ENCODE data around the gene SLC39A11.
A peak's percentile ranks its signal among the peaks of the same experiment; 100 is the strongest.

Gene SLC39A11

GRCh38 chr17:72970246-72970645 lies 122.2 kb downstream of the SLC39A11 start:
- DNase-seq, result peak in 6 of 42 donors; percentile 21 to 55 (median 45)
- intact Hi-C loops (cut with DNase I), result loop anchor here (10.0 kb wide), 1 partner anchor 235 kb away; no protein-coding TSS in a partner anchor

DNA sequence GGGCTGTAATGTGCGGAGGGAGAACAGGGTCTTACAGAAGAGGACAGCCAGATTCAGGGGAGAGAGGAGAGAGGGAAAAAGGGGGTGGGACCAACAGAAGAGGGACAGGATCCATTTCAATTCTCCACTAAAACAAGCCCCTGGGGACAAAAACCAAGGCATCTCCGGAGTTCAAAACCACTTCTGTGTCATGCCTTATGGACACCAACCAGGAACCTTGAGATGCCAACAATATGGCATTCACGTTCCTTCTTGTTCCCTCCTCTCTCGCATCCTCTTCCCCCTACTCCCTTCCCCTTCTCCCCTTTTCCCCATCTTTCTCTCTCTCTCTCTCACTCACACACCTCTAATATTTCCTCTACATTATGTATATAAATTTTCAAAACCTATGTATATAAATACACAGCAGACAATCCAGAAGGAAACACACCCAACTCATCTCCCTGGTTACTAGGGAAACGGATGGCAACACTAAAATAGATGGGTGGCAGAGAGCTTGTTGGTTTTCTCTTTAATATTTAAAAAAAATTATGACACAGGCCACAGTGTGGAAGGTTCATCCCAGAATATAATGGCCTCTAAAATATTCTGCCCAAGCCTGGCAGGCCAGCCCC lies 123.1 kb downstream of the SLC39A11 start:
- intact Hi-C loops (cut with DNase I), result no loop called here
- peak in 1 of 42 donors; percentile 29 for DNase-seq

DNA sequence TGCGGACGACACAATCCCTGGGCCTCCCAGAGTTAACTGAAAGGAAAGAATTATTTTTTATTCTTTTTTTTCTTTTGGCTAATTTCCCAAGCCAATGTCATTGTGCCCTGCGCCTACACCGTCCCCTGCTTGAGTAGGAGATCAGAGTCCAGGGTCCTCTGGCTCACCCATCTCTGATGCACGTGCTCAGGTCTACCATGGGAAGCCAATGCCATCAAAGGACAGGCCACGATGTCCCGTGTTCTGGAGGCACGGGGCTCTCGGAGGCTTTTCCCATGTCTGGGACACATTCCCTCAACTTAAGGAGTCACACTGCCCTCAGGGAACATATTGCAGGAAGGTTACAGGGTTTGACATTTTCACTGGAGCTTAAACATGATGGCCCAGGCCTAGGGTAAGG lies 123.7 kb downstream of the SLC39A11 start:
- intact Hi-C loops (cut with DNase I), result no loop called here
- DNase-seq, result no peak

DNA sequence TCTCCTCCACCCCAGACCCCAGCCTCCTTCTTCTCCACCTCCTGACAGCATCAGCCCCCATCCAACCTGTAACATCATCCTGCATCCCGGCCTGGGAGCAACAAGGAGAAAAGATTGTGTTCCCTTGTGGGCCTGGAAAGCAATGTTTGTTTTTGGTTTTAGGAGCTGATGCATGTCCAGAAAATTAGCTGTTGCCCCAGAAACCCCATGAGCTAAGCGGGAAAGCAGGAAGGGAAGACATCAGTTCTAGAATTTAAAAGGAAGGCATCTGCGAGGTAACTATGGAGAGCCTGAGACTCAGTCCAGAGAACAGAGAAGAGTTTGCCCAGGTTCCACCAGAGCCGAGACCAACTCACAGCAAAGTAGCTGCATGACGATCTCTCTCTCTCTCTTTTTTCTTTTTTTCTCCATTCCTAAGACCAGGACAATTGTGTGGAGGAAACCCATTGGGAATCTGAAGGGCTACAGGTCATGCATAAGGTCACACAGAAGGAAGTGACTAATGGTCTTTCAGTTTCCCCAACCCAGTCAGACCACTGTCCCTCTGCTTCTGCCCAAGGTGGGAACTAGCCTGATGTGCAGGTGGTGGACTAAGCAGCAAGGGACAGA lies 124.4 kb downstream of the SLC39A11 start:
- peak in 2 of 42 donors; percentile 33 to 54 for DNase-seq
- intact Hi-C loops (cut with DNase I), result no loop called here

DNA sequence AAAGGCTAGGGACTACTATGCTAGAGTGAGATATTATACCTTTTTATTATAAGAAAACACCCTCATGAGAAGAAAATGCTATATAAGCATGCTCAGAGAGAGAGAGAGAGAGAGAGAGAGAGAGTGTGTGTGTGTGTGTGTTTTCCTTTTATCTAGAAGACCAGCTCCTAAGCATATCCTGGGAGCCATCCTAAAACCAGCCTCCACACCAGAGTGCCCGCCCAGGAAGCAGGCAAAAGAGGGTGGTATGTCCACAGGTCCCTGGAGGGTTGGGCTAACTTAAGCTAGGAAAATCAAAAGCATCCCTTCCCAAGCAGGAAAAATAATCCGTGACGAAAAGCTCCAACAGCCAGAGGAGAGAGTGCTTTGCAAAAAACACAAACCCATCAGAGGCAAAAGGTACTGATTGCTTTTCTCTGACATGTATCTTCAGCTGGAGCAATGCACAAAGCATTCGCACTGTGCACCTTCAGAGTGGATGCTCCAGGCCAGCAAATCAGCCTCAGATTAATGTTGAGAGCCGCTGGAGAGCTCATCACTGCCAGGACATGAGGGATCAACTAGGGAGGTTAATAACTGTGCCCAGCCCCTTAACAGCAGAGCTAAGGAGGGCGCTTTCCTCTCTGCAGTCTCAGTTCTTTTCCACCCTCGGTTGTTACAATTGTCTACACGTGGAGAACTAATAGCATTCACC lies 125.1 kb downstream of the SLC39A11 start:
- peak in 1 of 42 donors; percentile 11 for DNase-seq

DNA sequence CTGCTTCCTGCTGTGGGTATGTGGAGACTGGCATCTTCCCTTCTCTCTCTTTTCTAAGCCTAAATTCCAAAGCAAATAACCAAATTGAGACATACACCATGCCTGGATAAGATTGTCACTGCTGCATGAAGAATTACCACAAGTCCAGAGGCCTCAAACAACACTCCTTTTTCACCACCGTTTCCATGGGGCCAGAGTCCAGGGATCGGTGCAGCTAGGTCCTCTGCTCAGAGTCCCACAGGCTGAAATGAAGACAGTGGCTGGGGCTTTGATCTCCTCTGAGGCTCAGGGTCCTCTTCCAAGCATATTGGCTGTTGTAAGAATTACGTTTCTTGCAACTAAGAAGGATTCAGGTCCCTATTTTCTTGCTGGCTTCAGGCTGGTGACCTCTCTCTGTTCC lies 130.4 kb downstream of the SLC39A11 start:
- DNase-seq, result no peak
- intact Hi-C loops (cut with DNase I), result no loop called here

More for the DNA sequence above, 125.1 kb downstream of the SLC39A11 start:
- intact Hi-C loops (cut with DNase I), result no loop called here

GRCh38 chr17:72955391-72956140 lies 136.9 kb downstream of the SLC39A11 start:
- intact Hi-C loops (cut with DNase I), result no loop called here
- DNase-seq, result no peak

DNA sequence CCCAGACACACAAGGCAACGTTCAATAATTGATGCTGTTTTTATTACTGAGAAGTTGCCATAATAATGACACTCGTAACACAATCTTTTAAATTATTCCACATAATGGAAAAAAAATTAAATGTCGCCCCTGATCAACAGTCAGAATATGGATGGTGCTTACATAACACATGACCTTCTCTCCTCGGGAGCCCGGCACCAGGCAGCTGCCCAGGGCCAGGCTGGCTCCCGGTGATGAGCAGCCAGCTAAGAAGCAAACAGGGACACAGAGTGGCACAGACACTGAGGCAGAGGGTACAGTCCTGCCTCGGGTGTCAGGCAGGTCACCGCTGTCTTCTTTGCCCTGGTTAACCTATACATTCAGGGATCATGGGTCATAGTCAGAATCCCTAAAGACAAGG lies 137.9 kb downstream of the SLC39A11 start:
- DNase-seq, result no peak

DNA sequence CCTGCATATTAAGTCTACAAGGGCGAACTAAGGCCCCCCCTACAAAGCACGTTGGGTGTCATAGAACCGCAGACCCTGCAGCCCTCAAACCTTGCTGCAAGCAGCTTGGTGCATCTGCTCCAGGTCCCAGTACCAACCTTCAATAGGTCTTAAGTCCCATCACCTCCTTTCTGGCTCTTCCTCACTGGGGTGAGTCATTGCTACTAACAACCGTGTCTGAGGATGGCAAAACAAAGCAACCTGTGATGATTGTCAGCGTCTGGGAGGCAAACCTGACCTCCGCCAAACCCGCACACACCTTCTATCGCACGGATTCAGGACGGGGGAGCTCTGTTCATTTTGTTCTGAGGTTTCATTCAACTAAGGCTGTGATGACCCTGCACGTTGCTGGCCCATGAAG lies 138.9 kb downstream of the SLC39A11 start:
- peak in 3 of 42 donors; percentile 33 to 58 (median 51) for DNase-seq

More for the DNA sequence above, 137.9 kb downstream of the SLC39A11 start:
- intact Hi-C loops (cut with DNase I), result no loop called here

GRCh38 chr17:72952641-72953315 lies 139.7 kb downstream of the SLC39A11 start:
- intact Hi-C loops (cut with DNase I), result no loop called here

More for the DNA sequence above, 138.9 kb downstream of the SLC39A11 start:
- intact Hi-C loops (cut with DNase I), result no loop called here

DNA sequence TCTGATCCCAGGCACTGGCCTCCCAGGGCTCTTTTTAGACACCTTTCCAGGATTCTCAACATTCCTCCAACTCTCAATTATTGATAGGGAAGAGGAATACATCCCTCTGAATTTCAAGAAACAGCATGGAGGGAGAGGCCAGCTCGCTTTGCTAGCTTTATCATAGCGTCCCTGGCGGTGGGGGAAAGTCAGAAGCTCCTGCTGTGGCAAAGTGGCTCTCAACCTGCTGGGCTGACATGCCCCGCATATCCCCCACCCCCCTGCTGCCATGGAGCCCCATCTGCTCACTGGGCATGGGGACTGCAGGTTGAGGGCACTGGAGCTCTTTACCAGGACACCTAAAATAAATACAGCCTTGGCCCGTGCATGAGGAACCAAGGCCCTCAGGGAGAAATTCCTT lies 140.3 kb downstream of the SLC39A11 start:
- DNase-seq, result no peak
- intact Hi-C loops (cut with DNase I), result no loop called here

More at GRCh38 chr17:72952641-72953315, 139.7 kb downstream of the SLC39A11 start:
- DNase-seq, result peak in 1 of 42 donors; percentile 50

- DNase-seq, result no peak
- intact Hi-C loops (cut with DNase I), result no loop called here
These were observed 142.1 kb downstream of the SLC39A11 start for GRCh38 chr17:72950242-72950931.

- intact Hi-C loops (cut with DNase I), result no loop called here
- DNase-seq, result no peak
These were observed 144.4 kb downstream of the SLC39A11 start for GRCh38 chr17:72948115-72948514.

- intact Hi-C loops (cut with DNase I), result no loop called here
- no peak for DNase-seq
These were observed 145.0 kb downstream of the SLC39A11 start for GRCh38 chr17:72947475-72947874.

DNA sequence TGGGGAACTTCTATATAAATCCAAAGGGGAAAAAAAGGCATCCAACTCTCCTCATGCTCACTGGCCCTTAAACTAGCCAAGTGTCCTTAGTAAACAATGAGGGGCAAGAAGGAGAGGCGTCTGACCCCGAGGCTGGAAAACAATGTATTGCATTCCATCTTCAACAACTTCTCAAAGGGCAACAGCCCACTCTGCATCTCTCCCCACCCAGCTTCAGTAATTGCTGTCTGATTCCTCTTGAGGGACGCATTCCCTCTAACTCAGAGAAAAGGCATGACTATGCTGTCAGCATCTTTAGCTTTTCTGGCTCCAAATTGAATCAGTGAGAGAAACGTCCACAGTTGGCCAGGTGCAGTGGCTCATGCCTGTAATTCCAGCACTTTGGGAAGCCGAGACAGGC lies 145.8 kb downstream of the SLC39A11 start:
- no peak for DNase-seq

DNA sequence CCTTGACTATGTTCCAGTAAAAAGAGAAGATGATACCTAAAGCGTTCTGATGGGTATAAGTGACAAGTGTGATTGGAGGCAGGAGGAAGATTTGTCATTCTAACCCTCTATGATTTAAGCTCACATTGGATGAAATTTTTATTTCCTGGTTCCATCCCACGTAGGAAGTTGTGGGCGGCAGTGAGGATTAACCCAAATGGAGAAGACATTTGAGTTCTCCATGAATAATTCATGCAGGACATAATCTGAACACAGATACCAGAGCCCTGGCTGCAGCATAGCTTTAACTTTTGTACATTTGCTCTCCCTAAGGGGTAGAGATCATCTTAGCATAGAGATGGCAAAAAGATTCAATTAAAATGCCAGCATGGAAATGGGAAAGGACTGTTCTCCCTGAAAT lies 146.3 kb downstream of the SLC39A11 start:
- intact Hi-C loops (cut with DNase I), result no loop called here
- peak in 20 of 42 donors; percentile 36 to 80 (median 55) for DNase-seq

More for the DNA sequence above, 145.8 kb downstream of the SLC39A11 start:
- intact Hi-C loops (cut with DNase I), result no loop called here

GRCh38 chr17:72945473-72945872 lies 147.0 kb downstream of the SLC39A11 start:
- intact Hi-C loops (cut with DNase I), result no loop called here
- peak in 27 of 42 donors; percentile 14 to 77 (median 52) for DNase-seq

Data from head of caudate nucleus (tissue), 42 donors.